Activated T-helper 9 cell treated with anti-CD3 and anti-CD28 coated beads, Interleukin-2, amount 50 U/mL, for 16 hours (primary cell): ENCODE data around the gene NUP98.
A peak's percentile ranks its signal among the peaks of the same experiment; 100 is the strongest.
"Not testable (repeated sequence)": the region's sequence is repeated elsewhere in the genome, so short reads cannot be mapped to it uniquely, and the experiment has no call there.

Experiments used
- DNase-seq: peaks from one replicate; pipeline ENCODE4 v3.0.0-alpha.2; 2020; ENCODE audit warnings: low read depth

Gene NUP98

DNA sequence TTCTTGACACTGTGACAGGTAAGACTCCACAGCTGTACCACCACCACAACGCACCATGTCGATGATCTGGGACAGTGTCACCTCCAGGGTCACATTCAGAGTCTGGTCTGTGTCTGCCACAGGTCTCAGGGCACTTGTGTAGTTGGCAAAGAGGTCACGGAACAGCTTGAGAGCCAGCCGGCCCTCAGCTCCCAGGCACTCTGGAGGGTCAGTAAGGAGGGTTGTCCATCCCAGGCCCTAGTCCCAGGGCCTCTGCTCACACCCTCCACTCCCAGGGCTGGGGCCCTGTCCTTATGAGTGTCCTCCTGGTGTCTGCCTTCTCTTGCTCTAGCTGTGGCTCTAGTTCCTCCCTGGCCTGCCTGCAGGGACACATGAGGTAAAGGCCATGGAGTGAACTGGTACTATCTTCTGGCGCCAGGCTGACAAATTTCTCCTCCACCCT is 127.6 kb downstream of the NUP98 start:
- DNase-seq: no peak

DNA sequence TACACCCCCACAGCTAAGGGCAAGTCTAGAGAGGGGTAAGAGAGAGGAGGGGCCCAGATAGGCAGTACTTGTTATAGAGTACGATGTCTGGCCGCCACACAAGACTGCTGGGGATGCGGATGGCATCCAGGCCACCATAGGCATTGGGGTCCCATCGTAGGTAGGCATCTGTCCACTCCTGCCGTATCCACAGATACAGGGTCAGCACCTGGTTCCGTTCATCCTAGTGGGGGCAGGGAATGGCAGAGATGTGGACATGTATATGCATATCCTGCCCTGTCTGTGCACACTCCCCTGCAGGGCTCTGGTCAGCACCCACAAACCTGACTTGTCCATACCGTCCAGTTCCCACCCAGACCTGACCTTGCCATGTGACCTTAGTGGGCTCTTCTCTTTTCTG is 128.2 kb downstream of the NUP98 start:
- DNase-seq: no peak

DNA sequence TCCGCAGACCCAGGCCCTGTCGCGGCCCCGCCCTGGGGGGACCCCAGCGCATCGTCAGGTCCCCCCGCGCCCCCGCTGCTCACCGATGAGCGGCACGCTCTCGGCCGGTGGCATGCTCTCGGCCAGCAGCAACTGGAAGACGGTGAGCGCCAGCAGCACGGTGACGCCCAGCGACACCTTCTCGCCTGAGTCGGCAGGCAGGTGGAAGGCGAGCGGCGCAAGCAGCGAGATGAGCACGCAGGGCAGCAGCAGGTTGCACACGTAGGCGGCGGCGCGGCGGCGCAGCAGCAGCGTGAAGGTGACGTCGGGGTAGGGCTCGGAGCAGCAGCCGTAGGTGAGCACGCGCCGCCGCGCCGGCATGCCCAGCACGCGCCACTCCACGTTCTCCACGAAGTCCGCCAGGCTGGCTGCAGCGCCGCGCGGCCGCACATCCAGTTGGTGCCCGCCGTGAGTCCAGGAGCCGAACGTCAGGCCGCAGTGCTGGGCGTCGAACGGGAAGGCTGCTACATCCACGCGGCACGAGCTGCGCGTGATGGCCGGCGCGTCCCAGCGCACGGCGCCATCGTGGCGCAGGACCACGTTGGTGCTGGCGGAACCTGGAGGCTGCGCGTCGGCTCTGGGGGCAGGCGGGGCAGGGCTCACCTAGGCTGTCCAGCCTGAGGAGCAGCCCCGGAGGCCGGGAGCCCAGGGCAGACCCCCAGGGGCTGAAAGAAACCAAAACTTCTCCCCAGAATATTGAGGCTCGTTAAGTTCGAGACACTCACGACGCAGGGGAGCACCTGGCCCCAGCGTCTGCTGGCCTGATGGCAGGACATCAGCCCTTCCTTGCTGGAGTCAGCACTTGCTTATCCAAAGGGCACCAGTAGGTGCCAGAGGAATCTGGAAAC is 130.0 kb downstream of the NUP98 start:
- DNase-seq: no peak

DNA sequence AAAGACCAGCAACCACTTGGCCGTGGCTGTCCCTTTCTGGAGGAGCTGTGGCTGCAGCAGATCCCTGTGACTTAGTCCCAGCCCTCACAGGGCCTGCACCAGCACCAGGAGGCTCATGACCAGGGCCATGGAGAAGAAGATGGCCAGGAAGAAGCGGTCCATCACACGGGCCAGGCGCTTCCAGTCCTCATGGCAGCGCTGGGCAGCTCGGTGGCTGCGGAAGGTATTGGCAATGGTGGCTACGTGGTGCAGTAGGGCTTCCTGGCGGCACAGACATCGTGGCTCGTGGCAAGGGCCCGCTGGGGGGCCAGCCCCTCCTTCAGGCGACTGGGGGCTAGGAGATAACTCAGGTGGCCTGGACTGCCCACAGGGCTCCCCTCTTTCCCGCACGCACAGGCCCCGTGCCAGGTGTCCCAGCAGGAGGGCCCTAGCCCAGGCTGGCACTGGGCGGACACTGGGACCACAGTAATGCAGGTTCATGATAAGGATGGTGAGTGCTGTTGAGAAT is 131.3 kb downstream of the NUP98 start:
- DNase-seq: no peak

DNA sequence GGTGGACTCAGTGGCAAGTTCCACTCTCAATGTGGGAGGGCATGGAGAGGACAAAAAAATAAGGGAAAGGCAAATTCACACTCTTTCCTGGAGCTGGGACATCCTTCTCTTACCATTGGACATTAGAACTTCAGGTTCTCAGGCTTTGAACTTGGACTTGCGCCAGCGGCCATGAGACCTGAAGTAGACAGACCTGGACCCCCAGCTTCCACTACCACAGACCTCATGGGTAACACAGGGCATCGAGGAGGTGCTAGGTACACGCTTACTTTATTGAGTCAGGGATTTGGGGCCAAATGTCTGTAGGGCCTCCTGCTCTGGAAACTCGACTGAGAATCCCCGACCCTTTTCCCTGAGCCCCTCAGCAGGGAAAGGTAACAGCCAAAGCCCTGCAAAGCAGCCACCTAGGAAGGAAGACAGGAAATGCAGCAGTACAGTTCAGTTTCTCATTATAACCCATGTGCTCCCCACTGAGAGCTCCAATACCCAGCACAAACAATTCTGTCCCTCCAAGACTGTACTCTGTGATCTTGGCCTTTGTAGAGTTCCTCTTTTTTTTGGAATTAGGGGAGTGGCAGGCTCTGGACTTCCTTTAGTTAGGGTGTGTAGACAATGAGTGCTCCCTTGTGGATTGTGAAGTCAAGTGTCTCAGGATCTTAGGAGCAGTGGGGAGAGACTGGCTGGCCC is 131.9 kb downstream of the NUP98 start:
- DNase-seq: no peak

DNA sequence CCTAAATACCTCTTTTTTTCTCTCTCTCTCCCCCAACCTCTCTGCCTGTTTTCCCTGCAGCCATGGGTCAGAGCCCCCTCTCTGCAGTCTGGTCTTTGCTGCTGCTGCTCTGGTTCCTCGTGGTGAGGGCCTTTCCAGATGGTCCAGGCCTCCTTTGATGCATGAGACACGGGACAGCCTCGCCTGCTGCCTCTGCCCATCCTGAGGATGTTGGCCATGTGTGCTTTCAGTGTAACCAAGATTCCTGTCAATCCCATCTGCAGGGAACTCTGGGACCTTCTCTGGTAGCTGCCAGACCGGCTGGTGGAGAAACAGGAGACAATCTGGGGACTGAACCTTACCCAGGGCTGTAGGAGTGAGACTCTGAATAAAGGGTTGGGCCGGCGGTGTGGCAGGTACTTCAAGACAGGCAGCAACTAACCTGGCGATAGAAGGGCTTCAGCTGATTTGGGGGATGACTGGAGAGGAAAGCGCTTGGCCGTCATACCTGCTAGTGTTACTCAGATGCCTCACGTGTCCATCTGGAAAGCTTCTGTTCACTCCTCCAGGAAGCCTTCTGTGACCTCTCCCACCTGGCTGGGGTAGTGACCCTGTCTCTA is 133.2 kb downstream of the NUP98 start:
- no peak for DNase-seq

DNA sequence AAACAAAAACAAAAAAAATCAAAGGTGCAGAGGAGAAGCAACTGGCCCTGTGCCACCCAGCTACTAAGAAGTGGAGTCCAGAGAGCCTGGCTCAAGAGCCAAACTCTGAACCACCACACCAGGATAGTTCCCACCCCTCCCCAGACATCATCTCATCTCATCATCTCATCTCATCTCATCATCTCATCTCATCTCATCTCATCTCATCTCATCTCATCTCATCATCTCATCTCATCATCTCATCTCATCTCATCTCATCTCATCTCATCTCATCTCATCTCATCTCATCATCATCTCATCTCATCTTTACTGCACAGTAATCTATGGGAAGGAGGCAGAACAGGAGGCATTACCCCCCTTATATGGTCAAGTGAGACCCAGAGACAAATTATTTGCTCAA is 134.5 kb downstream of the NUP98 start:
- DNase-seq: no peak

DNA sequence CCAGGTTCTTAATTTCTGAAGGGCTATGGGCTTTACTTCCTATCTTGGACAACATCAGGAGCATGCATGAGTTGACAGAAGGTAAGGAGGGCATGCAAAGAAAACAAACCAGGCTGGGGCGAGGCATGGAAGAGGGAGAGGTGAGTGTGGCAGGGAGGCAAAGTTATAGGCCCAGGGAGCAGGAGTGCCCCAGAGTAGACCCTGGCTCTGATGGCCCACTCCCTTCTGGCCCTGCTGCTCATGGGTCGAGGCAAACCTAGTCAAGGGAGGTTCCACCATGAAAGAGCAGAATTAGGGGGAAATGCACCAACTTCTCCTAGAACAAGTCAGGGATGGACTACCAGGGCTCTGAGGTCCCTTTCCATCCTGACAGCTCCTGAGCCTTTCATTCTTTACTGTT is 136.4 kb downstream of the NUP98 start:
- DNase-seq: no peak

DNA sequence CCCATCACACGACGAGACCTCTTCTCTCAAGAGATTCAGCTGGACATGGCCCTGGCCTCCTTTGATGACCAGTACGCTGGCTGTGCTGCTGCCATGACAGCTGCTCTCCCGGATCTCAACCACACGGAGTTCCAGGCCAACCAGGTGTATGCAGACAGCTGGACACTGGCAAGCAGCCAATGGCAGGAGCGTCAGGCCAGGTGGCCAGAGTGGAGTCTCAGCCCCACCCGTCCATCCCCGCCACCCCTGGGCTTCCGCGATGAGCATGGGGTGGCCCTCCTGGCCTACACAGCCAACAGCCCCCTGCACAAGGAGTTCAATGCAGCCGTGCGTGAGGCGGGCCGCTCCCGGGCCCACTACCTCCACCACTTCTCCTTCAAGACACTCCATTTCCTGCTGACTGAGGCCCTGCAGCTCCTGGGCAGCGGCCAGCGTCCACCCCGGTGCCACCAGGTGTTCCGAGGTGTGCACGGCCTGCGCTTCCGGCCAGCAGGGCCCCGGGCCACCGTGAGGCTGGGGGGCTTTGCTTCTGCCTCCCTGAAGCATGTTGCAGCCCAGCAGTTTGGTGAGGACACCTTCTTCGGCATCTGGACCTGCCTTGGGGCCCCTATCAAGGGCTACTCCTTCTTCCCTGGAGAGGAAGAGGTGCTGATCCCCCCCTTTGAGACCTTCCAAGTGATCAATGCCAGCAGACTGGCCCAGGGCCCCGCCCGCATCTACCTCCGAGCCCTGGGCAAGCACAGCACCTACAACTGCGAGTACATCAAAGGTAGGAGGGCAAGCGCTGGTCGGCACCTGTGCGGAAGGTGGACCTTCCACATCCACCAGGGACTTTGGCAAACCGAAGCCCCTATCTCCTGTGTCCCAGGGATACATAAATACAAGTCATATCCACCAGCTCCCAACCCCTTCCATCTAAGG is 137.5 kb downstream of the NUP98 start:
- no peak for DNase-seq

DNA sequence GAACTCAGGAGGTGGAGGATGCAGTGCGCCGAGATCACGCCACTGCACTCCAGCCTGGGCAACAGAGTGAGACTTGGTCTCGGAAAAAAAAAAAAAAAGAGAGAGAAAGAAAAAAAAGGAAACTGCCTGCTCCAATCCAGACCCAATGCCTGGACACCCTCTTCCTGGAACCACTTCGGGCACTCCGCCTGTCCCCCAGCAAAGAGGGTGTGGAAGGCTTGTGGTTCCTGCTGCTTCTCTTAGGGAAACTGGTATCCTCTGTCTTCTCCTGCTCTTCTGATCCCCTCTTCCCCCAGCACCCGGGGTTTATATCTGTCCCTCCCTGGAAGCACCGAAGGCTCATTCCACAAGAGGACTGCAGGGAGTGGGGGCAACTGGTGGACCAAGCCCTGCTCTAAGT is 139.1 kb downstream of the NUP98 start:
- no peak for DNase-seq

DNA sequence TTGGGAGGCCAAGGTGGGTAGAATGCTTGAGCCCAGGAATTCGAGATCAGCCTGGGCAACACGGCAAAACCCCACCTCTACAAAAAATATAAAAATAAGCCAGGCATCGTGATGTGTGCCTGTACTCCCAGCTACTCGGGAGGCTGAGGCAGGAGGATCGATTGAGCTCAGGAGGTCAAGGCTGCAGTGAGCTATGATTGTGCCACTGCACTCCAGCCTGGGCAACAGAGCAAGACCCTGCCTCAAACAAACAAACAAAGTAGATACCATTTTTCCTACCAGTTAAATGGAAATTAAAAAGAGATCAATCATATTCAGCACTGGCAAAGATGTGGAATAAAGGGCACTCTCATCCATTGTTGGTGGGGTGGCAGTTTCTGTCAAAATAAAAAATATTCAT is 140.0 kb downstream of the NUP98 start:
- not testable (repeated sequence) for DNase-seq

DNA sequence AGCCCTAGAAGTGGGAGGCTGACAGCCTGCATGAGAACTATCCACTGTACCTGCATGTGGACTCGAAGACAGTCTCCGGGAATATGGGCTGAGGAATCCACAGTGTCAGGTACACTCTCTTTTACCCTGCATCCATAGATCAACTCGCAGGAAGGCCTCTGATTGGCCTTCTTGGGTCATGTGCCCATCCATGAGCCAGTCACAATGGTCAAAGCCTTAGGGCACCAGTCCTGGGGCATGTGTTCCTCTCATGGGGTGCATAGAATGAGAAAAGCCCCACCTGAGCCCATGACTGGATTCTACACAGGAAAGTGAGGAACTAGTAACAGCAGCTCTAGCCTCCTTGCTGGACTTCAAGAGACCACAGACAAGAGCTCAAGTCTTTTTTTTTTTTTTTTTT is 141.8 kb downstream of the NUP98 start:
- no peak for DNase-seq

DNA sequence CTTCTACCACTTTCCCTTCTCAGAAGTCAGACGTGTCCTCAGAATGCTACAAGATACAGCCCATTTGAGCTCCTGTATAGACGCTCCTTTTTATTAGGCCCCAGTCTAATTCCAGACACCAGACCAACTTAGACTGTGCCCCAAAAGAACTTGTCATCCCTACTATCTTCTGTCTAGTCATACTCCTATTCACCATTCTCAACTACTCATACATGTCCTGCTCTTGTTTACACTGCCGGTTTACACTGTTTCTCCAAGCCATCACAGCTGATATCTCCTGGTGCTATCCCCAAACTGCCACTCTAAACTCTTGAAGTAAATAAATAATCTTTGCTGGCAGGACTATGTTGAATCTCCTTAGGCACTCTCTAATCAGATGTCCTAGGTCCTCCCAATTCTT is 144.8 kb downstream of the NUP98 start:
- DNase-seq: not testable (repeated sequence)

DNA sequence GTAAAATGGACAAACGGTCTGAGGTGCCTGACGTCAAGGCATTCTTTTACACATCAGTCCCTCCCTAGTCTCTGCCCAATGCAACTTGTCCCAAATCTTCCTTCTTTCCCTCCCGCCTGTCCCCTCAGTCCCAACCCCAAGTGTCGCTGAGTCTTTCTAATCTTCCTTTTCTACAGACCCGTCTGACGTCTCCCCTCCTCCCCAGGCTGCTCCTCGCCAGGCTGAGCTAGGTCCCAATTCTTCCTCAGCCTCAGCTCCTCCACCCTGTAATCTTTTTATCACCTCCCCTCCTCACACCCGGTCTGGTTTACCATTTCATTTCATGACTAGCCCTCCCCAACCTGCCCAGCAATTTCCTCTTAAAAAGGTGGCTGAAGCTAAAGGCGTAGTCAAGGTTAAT is 148.0 kb downstream of the NUP98 start:
- not testable (repeated sequence) for DNase-seq

DNA sequence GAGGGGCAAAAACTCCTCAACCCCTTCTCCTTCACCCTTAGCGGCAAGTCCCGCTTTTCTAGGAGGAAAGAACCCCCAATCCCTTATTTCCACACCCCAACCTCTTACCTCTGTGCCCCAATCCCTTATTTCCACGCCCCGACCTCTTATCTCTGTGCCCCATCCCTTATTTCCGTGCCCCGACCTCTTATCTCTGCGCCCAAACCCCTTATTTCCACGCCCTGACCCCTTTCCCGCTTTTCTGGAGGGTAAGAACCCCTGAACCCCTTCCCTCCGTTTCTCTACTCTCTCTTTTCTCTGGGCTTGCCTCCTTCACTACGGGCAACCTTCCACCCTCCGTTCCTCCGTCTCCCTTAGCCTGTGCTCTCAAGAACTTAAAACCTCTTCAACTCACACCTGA is 148.5 kb downstream of the NUP98 start:
- not testable (repeated sequence) for DNase-seq

DNA sequence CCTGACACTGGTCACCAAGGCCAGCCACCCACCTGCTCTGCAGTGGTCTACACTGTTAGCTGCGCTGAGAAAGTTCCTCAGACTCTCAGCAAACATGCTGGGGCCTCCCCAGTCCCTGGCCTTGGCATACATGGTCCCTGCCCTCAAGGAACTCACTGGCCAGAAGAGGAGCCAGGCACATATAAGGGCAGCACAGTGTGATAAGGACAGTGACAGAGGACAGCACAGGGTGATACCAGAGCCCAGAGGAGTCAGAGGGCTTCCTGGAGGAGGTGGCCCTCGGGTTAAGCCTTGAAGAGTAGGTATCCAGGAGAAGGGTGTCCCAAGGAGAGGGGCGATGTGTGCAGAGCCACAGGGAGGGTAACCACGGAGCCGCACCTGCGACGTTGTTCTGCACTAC is 151.8 kb downstream of the NUP98 start:
- no peak for DNase-seq

DNA sequence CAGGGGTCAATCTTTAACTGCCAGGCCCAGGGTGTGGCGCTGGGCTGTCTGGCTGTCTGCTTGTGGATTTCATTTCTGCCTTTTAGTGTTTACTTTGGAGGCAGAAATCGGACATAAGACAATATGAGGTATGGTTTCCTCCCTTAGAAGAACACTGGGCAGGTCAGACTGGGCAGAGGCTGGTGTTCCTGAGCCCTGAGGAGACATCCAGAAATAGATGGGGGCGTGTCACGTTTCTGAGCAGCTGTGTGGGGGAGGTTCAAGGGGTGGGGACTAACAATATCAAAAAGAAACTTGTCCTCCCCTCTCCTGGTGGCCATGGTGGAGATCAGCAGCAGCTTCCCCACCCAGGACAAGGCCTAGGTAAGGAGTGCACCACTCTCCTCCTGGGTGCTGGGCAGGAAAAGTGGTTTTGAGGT is 152.5 kb downstream of the NUP98 start, which contains the start of gene ART1:
Gene ART1 (plus strand): TSS at position 312 of the 419 bp plus-strand sequence. CDS start 14,086 bp downstream, outside the sequence.
- no peak for DNase-seq

DNA sequence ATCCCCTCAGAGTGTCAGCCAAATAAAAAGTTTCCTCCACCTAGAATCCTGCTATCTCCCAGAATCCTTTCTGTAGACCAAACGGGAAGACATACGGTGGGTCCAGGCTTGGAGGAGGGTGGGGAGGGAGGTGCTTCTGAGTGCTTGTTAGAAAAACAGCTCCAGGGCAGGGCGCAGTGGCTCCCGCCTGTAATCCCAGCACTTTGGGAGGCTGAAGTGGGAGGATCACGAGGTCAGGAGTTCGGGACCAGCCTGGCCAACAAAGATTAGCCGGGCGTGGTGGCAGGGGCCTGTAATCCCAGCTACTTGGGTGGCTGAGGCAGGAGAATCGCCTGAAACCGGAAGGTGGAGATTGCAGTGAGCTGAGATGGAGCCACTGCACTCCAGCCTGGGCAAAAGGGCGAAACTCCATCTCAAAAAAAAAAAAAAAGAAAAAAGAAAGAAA is 154.2 kb downstream of the NUP98 start:
- DNase-seq: not testable (repeated sequence)

DNA sequence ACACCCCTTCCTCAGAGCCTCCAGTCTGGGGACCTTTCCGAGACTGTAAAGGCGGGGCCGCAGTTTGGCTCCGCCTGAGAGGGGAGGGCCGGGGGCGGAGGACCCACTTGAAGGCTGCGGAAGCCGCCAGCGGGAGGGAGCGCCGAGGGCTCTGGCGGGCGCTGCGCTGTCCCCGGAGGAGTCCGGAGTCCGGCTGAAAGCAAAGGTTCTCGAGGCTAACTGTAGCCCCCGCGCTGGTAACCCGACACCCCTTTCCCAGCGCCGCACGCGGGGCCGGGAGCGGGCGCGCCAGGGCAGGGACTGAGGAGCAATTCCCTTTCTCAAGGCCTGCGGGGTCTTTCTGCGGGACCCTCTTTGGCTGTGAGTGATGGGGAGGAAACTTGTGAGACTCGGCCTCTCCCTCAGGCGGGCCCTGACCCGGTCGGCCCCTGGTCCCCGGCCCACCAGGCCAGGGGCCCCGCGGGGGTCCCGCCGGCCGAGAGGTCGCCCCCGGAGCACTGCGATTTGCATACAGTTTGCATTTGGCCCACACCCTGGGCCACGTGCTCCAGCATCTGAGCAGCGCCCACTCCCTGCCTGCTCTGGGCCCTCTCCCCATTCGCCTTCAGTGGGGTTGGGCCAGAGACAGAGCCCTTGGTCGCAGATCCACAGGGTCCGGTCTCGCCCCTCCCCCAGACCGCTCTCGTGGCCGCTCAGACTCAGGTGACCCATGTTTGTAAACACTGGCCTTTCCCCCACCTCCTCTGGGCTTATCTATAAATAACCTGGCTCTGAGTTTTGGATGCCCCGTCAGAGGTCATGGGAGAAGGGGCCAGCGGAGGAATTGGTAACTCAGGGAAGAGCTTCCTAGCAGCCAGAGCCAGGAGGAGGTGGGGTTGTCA is 155.0 kb downstream of the NUP98 start:
- peak; percentile 64 for DNase-seq

DNA sequence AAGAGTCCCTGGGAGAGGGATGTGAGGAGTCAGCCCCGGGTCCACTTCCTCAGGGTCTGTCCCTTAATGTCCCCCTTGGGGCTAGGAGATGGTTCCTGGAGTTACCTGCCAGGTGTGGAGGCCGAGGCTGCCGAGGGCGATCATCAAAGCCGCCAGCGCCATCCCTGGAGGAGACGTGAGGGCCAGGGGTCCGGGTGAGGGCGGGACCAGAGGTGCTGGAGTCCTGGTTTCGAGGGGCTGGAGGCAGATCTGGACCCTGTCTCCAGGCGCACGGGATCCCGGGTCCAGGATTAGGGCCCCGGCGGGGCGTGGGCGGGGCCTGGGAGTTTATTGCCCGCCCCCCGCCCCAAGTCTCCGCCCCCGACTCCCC is 155.7 kb downstream of the NUP98 start, which contains the start of gene ART5:
Gene ART5 (minus strand): TSS at position 292 of the 370 bp plus-strand sequence. CDS start 130 bp downstream, at position 162.
- no peak for DNase-seq
